AG10803 (cell line): ENCODE results near the gene ZBTB26.

Source experiments
- DNase-seq: peaks from one replicate; pipeline ENCODE4 v3.0.0; 2010; ENCODE audit warnings: low read depth
- H3K4me3 ChIP-seq: 2 replicates; pipeline ENCODE4 v1.5.1; 2011; ENCODE audit warnings: mild to moderate bottlenecking, low read length, control low read depth
- CTCF ChIP-seq: conservative IDR thresholded peaks from 2 replicates; pipeline ENCODE4 v1.5.1; 2011; ENCODE audit warnings: mild to moderate bottlenecking, low read length, control low read depth, inconsistent platforms

The ZBTB26 gene

DNA sequence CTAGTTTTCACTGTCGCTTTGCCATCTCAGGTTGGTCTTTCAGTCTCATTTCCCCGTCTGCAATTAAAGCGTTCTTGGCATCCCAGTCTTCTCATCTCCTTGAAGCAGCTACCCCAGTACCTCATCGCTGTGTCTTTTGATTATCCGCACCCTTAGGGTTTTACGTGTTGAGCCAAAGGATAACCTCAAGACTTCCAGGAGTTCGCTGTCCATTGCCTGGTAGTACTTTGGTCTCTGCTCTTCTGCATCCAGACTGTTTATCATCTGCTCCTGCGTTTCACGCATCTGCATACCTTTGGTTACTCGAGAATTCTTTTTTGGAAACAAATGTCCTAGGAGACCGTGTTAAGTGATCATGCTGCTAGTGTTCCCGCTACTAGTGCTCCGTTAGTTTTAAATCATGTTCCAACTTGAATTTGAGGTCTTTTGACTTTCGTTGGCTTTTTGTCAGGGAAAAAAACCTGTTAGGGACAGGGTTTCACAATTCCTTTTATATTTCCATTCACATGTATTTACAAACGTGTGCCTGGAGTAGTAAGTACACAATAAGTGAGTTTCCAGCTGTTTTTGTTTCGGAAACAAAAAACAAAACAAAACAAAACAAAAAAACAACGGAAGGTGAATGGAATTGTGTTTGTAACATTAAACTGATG lies 10.4 kb upstream of the ZBTB26 start:
- DNase-seq: peak; percentile 73
- TF ChIP-seq CTCF: no peak
- peak overlapping the region; percentile 76 for H3K4me3 ChIP-seq

DNA sequence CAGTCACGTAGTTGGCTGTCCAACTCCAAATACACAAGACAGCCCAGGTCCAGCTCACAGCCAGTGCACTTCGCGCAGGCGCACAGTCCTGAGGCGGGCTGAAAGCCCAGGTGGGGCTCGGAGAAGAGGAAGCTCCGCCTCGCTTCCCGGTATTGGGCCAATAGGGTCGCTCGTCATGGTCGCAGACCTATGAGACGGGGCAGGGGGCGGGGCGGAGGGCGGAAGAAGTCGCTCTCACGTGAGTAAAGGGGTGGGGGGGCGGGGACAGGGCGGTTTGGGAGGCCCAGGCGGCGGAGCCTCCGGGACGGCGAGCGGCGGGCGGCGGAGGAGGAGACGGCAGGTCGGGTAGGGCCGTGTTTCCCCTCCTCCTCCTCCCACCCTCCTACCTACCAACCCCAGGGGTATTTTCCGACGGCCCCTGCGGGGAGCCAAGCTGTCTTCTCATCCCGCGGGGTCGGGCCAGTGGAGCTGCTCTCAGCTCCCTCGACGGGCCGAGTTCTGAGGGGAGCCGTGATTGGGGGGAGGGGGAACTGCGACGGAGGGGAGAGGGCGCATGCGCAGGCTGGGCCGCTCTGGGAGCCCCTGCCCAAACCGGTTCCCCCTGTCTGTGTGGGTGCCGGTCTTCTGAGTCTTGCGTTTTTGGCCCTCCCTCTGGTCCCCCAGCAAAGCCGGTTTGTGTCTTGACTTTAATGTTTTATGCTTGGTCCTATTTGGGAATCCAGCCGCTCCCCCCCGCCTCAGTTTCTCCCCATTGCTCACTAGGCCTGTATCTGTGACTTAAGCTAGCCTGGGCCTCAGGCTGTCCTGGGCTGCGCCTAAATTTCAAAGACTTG lies 9.7 kb upstream of the ZBTB26 start, which contains the start of gene RABGAP1:
RABGAP1 (plus strand) TSS at position 272 of the 833 bp plus-strand sequence. CDS start 16,040 bp downstream, outside the sequence.
- H3K4me3 ChIP-seq: peak within 1 kb of the TSS; percentile 76
- DNase-seq: peak; percentile 98
- TF ChIP-seq CTCF: no peak

GRCh38 chr9:122940454-122940748 lies 9.1 kb upstream of the ZBTB26 start:
- DNase-seq: no peak
- no peak for TF ChIP-seq CTCF
- H3K4me3 ChIP-seq: peak overlapping the region; percentile 49

- DNase-seq: no peak
- TF ChIP-seq CTCF: no peak
Observed at GRCh38 chr9:122939601-122940000, 8.3 kb upstream of the ZBTB26 start.

GRCh38 chr9:122936883-122937282 lies 5.6 kb upstream of the ZBTB26 start:
- no peak for DNase-seq
- H3K4me3 ChIP-seq: no peak overlapping the region
- TF ChIP-seq CTCF: no peak

More at GRCh38 chr9:122939601-122940000, 8.3 kb upstream of the ZBTB26 start:
- H3K4me3 ChIP-seq: no peak overlapping the region

DNA sequence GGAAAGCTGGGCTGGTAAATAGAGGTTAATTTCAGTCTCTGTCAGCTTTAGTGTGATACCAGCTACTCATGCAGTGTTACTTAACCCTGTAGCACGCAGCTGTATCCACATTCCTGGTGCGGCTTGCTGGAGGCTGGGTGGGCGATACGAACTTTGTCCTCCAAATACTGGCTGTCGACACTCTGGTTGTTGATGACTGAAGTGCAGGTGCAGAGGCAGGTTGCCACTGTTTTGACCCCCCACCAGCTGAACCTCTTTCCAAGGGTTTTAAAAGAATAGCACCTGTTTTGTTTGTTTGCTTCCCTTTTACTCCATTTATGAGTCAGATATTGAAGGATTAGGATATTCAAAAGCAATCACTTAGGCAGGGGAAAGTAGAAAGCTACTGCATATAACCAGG lies 5.2 kb upstream of the ZBTB26 start:
- no peak for TF ChIP-seq CTCF
- DNase-seq: no peak
- no peak overlapping the region for H3K4me3 ChIP-seq

GRCh38 chr9:122930541-122931225 lies 629 bp downstream of the ZBTB26 start:
- H3K4me3 ChIP-seq: peak overlapping the region; percentile 91
- DNase-seq: no peak
- TF ChIP-seq CTCF: no peak
